ACC112 (cell line): ENCODE measurements around the gene NUP62.
"Not testable (repeated sequence)": the region's sequence is repeated elsewhere in the genome, so short reads cannot be mapped to it uniquely, and the experiment has no call there.

Experiments
- H2AFZ ChIP-seq: fragments of 200-600 bp; sonication (generic); one replicate; pipeline ENCODE4 v1.6.0; 2017; ENCODE audit warnings: antibody characterized with exemption, low read length; ENCODE audit not compliant: unreplicated experiment
- H3K27ac ChIP-seq: fragments of 200-600 bp; sonication (generic); 2 replicates; pipeline ENCODE4 v1.5.1; 2014; ENCODE audit warnings: low read depth, mild to moderate bottlenecking, antibody characterized with exemption, low read length, moderate library complexity
- H3K27me3 ChIP-seq: fragments of 200-600 bp; sonication (generic); 2 replicates; pipeline ENCODE4 v1.6.1; 2014; ENCODE audit warnings: mild to moderate bottlenecking, antibody characterized with exemption, low read length, moderate library complexity, mixed read lengths; ENCODE audit not compliant: insufficient read depth
- H3K36me3 ChIP-seq: fragments of 200-600 bp; sonication (generic); 2 replicates; pipeline ENCODE4 v1.6.1; 2016; ENCODE audit warnings: mild to moderate bottlenecking, antibody characterized with exemption, low read length, moderate library complexity, mixed read lengths; ENCODE audit not compliant: insufficient read depth
- H3K4me1 ChIP-seq: fragments of 200-600 bp; sonication (generic); one replicate; pipeline ENCODE4 v1.6.1; 2016; ENCODE audit warnings: low read length, mixed read lengths; ENCODE audit not compliant: insufficient read depth, unreplicated experiment, control insufficient read depth
- H3K4me3 ChIP-seq: fragments of 200-600 bp; sonication (generic); 2 replicates; pipeline ENCODE4 v1.5.1; 2014; ENCODE audit warnings: mild to moderate bottlenecking, low read depth, low read length
- H3K79me2 ChIP-seq: fragments of 200-600 bp; sonication (generic); one replicate; pipeline ENCODE4 v1.6.0; 2016; ENCODE audit warnings: low read length; ENCODE audit not compliant: control insufficient read depth, unreplicated experiment, insufficient read depth

NUP62 gene

DNA sequence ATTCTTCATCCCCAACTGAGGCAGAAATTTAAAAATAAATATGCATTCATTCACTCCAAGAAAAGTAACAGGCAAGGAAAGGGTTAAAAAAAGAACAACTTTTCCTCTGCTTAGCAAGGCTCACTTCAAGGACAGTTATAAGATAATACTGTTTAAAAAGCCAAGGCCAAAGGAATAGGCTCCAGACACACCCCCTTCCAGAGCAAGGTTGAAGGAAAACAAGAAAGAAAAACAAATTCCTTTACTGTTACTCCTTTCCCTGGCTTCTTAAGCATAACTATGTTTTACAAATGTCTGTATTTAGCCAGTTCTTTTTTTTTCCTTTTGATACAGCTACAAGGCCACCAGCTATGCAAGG lies 23.2 kb upstream of the NUP62 start:
- H3K79me2 ChIP-seq = no peaks in the 10 kb centered on the region
- H2AFZ ChIP-seq = no peak overlapping the region
- no peak overlapping the region for H3K4me3 ChIP-seq
- H3K27me3 ChIP-seq = no peaks in the 10 kb centered on the region
- no peak overlapping the region for H3K27ac ChIP-seq
- no peaks in the 10 kb centered on the region for H3K4me1 ChIP-seq
- no peaks in the 10 kb centered on the region for H3K36me3 ChIP-seq

DNA sequence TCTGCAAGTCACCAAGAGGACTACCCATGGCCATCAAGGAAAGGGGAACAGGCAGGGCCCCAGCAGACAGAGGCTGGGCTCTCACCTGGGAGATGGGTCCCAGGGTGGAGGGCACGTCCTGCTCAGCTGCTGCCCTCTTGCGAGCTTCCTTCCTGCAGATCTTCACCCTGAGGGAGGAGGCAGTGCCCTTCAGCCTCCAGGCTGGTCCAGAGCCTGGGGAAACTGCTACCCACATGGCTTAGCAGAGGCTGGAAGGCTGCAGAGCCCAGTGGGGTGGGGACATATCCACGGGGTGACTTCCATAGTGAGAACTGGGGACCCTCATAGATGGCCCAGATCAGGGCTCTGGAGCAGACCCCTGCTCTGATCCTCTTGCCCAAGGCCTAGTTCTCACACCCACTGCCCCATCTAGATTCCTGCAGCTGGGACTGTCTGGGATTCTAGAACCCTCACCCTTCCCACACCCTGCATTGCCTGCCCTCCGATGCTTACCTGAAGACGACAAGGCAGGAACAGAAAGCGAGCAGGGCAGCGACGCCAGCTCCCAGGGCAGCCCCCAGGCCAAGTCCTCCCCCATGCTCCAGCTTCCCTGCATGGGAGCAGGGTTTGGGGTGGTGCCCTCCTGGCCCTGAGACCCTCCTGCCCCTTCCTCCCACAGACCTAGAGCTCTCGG lies 22.6 kb upstream of the NUP62 start:
- H3K36me3 ChIP-seq = no peaks in the 10 kb centered on the region
- H3K4me1 ChIP-seq = no peaks in the 10 kb centered on the region
- H3K4me3 ChIP-seq = no peak overlapping the region
- no peak overlapping the region for H2AFZ ChIP-seq
- no peaks in the 10 kb centered on the region for H3K27me3 ChIP-seq
- H3K27ac ChIP-seq = no peak overlapping the region
- H3K79me2 ChIP-seq = no peaks in the 10 kb centered on the region

- H3K36me3 ChIP-seq = no peaks in the 10 kb centered on the region
- no peaks in the 10 kb centered on the region for H3K79me2 ChIP-seq
- H3K4me3 ChIP-seq = no peak overlapping the region
- no peak overlapping the region for H2AFZ ChIP-seq
- no peaks in the 10 kb centered on the region for H3K27me3 ChIP-seq
- H3K4me1 ChIP-seq = no peaks in the 10 kb centered on the region
- no peak overlapping the region for H3K27ac ChIP-seq
These were observed 21.7 kb upstream of the NUP62 start for GRCh38 chr19:49950956-49951526.

GRCh38 chr19:49950590-49950948 lies 21.3 kb upstream of the NUP62 start:
- H3K4me3 ChIP-seq = no peak overlapping the region
- no peaks in the 10 kb centered on the region for H3K36me3 ChIP-seq
- no peak overlapping the region for H2AFZ ChIP-seq
- H3K27ac ChIP-seq = no peak overlapping the region
- H3K27me3 ChIP-seq = no peaks in the 10 kb centered on the region
- no peaks in the 10 kb centered on the region for H3K4me1 ChIP-seq
- no peaks in the 10 kb centered on the region for H3K79me2 ChIP-seq

DNA sequence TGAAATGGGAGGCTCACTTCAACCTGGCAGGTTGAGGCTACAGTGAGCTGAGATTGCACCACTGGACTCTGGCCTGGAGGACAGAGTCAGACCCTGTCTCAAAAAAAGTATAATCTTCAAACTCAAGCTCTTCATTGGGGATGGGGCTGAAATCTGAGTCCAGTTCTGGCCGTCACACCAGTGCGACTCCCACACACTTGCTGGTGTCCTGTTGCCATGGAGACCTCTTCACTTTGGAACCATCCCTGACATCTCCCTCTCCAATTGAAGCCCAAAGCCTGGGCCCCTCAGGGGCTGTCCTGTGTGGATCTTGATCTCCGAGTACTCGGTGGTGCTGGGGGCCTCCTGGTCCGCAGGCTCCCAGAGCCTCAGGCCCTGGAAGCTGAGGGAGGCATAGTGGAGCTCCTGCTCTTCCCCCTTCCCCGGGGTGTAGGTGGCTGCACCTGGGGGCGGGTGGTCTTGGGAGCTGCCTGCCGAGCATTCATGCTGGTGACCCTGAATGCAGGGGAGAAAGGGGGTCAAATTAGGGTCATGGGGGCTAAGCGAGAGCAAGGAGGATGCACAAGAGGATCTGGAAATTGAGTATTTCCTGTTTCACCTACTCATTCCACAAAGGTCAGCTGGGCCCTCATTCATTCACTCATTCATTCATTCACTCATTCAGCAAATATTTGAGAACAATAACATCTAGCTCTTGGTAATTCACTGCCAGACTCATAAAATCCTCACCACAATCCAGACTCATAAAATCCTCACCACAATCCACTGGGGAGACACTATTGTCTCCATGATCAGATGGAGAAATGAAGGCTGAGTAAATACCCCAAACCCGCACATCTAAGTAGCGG lies 20.7 kb upstream of the NUP62 start:
- no peaks in the 10 kb centered on the region for H3K36me3 ChIP-seq
- H3K4me3 ChIP-seq = no peak overlapping the region
- no peaks in the 10 kb centered on the region for H3K79me2 ChIP-seq
- H2AFZ ChIP-seq = no peak overlapping the region
- H3K4me1 ChIP-seq = no peaks in the 10 kb centered on the region
- no peaks in the 10 kb centered on the region for H3K27me3 ChIP-seq
- no peak overlapping the region for H3K27ac ChIP-seq

GRCh38 chr19:49946415-49946814 lies 17.1 kb upstream of the NUP62 start:
- no peak overlapping the region for H2AFZ ChIP-seq
- no peaks in the 10 kb centered on the region for H3K4me1 ChIP-seq
- H3K27ac ChIP-seq = no peak overlapping the region
- H3K36me3 ChIP-seq = no peaks in the 10 kb centered on the region
- H3K4me3 ChIP-seq = no peak overlapping the region
- no peaks in the 10 kb centered on the region for H3K27me3 ChIP-seq
- no peaks in the 10 kb centered on the region for H3K79me2 ChIP-seq

DNA sequence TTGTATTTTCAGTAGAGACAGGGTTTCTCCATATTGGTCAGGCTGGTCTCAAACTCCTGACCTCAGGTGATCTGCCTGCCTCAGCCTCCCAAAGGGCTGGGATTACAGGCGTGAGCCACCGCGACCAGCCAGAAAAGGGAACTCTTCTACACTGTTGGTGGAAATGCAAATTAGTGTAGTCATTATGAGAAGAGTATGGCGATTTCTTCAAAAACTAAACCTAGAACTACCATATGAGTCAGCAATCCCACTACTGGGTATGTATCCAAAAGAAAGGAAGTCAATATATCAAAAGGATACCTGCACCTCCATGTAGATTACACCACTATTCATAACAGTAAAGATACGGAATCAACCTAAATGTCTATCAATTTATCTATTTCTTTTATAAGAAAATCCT lies 15.3 kb upstream of the NUP62 start:
- not testable (repeated sequence) for H3K27me3 ChIP-seq, H2AFZ ChIP-seq, H3K36me3 ChIP-seq, H3K27ac ChIP-seq, H3K79me2 ChIP-seq, H3K4me1 ChIP-seq, H3K4me3 ChIP-seq

GRCh38 chr19:49940482-49940791 lies 11.1 kb upstream of the NUP62 start:
- Histone ChIP-seq H2AFZ (no peak overlapping the region), H3K4me1 (no peaks in the 10 kb centered on the region), H3K27me3 (no peaks in the 10 kb centered on the region), H3K27ac (no peak overlapping the region), H3K79me2 (no peaks in the 10 kb centered on the region), H3K36me3 (no peaks in the 10 kb centered on the region), H3K4me3 (no peak overlapping the region)

DNA sequence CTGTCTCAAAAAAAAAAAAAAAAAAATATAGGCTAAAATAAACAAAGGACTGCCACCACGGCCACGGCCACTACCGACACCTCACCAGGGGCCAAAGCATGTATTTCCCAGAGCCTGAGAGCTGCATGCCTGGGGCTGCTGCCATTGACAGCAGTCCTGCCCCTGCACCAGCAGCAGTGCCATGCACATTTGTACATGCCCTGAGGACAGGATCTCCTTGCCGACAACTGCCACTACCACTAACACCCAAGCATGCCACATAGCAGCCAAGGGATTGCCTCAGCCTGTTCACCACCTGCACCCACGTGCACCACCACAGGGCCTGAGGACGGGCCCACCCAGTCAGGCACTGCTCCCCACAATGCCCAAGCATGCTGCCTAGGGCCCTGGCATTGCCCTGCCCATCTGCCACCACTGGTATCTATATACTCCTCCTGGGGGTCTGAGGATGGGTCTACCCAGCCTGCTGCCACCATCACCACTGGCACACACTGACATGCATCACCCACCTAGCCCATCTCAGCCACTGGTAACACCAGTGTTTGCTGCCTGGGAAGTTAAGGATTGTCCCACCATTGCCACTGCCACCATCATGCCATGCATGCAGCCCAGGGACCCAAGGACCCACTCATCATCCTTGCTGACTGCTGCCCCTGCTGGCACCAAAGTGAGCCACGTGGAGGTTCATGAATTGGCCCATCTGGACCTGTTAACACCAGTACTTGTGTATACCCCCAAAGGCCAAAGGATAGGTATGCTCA lies 10.6 kb upstream of the NUP62 start:
- Histone ChIP-seq H3K36me3 (no peaks in the 10 kb centered on the region), H3K27me3 (no peaks in the 10 kb centered on the region), H3K79me2 (no peaks in the 10 kb centered on the region)

GRCh38 chr19:49938662-49939061 lies 9.4 kb upstream of the NUP62 start:
- no peaks in the 10 kb centered on the region for H3K36me3 ChIP-seq
- no peak overlapping the region for H3K27ac ChIP-seq
- H3K4me3 ChIP-seq = no peak overlapping the region
- H2AFZ ChIP-seq = no peak overlapping the region
- H3K27me3 ChIP-seq = no peaks in the 10 kb centered on the region
- no peaks in the 10 kb centered on the region for H3K4me1 ChIP-seq
- no peaks in the 10 kb centered on the region for H3K79me2 ChIP-seq

More for the DNA sequence above, 10.6 kb upstream of the NUP62 start:
- no peak overlapping the region for H3K27ac ChIP-seq
- no peak overlapping the region for H2AFZ ChIP-seq
- H3K4me1 ChIP-seq = no peaks in the 10 kb centered on the region
- no peak overlapping the region for H3K4me3 ChIP-seq
